ENCODE results near the gene LNX2.

Gene LNX2

GRCh38 chr13:27549406-27549981, 70.8 kb downstream of the LNX2 start:
- DNase-seq: no peak

- DNase-seq: no peak
These were observed 78.1 kb downstream of the LNX2 start for GRCh38 chr13:27542220-27542619.

- DNase-seq: no peak
These were observed 78.9 kb downstream of the LNX2 start for GRCh38 chr13:27541386-27541785.

- no peak for DNase-seq
These were observed 83.8 kb downstream of the LNX2 start for GRCh38 chr13:27536361-27537101.

GRCh38 chr13:27535546-27535945, 84.8 kb downstream of the LNX2 start:
- no peak for DNase-seq

- DNase-seq: no peak
These were observed 85.3 kb downstream of the LNX2 start for GRCh38 chr13:27534981-27535380.

GRCh38 chr13:27534108-27534980, 86.0 kb downstream of the LNX2 start:
- DNase-seq: no peak

- DNase-seq: peak; percentile 27
These were observed 87.1 kb downstream of the LNX2 start for GRCh38 chr13:27533155-27533643.

- DNase-seq: no peak
These were observed 91.4 kb downstream of the LNX2 start for GRCh38 chr13:27528908-27529307.

GRCh38 chr13:27526516-27526915, 93.8 kb downstream of the LNX2 start:
- DNase-seq: no peak

- no peak for DNase-seq
These were observed 95.1 kb downstream of the LNX2 start for GRCh38 chr13:27524981-27525975.

GRCh38 chr13:27523346-27524073, 96.8 kb downstream of the LNX2 start:
- DNase-seq: no peak

GRCh38 chr13:27522847-27523246, 97.5 kb downstream of the LNX2 start:
- no peak for DNase-seq

GRCh38 chr13:27516103-27516502, 104.2 kb downstream of the LNX2 start:
- DNase-seq: no peak

GRCh38 chr13:27510082-27510481, 110.2 kb downstream of the LNX2 start:
- no peak for DNase-seq

GRCh38 chr13:27508802-27509201, 111.5 kb downstream of the LNX2 start:
- DNase-seq: no peak

GRCh38 chr13:27505792-27506191, 114.5 kb downstream of the LNX2 start:
- DNase-seq: no peak

- no peak for DNase-seq
These were observed 115.5 kb downstream of the LNX2 start for GRCh38 chr13:27504868-27505194.

GRCh38 chr13:27504128-27504867, 116.0 kb downstream of the LNX2 start:
- no peak for DNase-seq

- no peak for DNase-seq
These were observed 119.4 kb downstream of the LNX2 start for GRCh38 chr13:27500806-27501534.

All from CD4-positive, alpha-beta T cell treated with Interleukin-4 for 4 hours (primary cell).